Epithelial cell of esophagus (primary cell): ENCODE data around the gene PAQR9.

Experiments
- DNase-seq: peaks from one replicate; pipeline ENCODE4 v3.0.0; 2010; ENCODE audit warnings: low read depth
- H3K4me3 ChIP-seq: 2 replicates; pipeline ENCODE4 v1.5.1; 2011; ENCODE audit warnings: mild to moderate bottlenecking, low read length, control low read depth
- TF ChIP-seq, protein P1 (sequence below): IDR thresholded peaks from 2 replicates; pipeline ENCODE4 v1.5.1; 2011; ENCODE audit warnings: low read depth, mild to moderate bottlenecking, low read length, control low read depth, inconsistent platforms; ENCODE audit not compliant: insufficient read depth; ENCODE audit errors: missing control alignments

The PAQR9 gene

DNA sequence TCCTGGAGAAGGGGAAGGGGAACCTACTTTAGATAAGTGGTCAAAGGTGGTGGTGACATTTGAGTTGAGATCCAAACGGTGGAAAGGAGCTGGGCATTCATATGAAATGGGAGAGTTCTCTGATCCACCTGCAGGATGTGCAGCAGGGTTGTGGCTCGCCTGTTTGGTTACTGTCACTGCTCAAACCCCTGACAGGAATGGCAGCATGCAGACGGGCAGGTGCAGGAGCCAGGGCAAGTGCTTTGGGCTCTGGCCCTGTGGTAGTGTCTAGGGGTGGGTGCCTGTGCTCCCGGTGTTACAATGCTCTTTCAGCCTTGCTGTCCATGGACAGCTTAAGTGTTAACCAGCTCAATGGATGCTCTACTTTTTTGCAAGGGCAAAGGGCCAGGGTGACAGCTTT is 18.5 kb downstream of the PAQR9 start:
- TF ChIP-seq, protein P1, sequence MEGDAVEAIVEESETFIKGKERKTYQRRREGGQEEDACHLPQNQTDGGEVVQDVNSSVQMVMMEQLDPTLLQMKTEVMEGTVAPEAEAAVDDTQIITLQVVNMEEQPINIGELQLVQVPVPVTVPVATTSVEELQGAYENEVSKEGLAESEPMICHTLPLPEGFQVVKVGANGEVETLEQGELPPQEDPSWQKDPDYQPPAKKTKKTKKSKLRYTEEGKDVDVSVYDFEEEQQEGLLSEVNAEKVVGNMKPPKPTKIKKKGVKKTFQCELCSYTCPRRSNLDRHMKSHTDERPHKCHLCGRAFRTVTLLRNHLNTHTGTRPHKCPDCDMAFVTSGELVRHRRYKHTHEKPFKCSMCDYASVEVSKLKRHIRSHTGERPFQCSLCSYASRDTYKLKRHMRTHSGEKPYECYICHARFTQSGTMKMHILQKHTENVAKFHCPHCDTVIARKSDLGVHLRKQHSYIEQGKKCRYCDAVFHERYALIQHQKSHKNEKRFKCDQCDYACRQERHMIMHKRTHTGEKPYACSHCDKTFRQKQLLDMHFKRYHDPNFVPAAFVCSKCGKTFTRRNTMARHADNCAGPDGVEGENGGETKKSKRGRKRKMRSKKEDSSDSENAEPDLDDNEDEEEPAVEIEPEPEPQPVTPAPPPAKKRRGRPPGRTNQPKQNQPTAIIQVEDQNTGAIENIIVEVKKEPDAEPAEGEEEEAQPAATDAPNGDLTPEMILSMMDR: no peak
- no peak overlapping the region for H3K4me3 ChIP-seq

GRCh38 chr3:142944342-142944741 is 19.1 kb downstream of the PAQR9 start:
- H3K4me3 ChIP-seq: no peak overlapping the region
- TF ChIP-seq, protein P1: no peak
- DNase-seq: no peak

More for the DNA sequence above, 18.5 kb downstream of the PAQR9 start:
- no peak for DNase-seq

- TF ChIP-seq, protein P1: no peak
- H3K4me3 ChIP-seq: no peak overlapping the region
- DNase-seq: peak; percentile 73
Observed at GRCh38 chr3:142943870-142944269, 19.6 kb downstream of the PAQR9 start.

DNA sequence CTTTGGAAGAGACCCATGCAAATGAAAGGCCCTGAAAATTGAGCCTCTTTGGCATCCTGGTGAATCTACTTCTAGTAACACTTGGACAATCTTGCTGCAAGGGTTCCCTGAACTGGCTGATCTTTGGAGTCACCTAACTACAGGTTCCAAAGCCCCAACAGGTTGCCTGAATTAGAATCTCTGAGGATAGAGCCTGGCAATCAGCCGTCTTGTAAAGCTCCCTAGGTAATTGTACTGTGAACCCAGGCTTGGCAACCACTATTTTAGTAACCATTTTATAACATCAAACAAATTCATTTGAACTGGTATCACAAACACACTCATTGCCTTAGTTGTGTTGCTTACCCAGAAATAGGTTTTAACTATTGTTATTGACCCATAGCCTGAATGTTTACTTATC is 20.1 kb downstream of the PAQR9 start:
- H3K4me3 ChIP-seq: no peak overlapping the region
- no peak for DNase-seq
- TF ChIP-seq, protein P1: no peak

- TF ChIP-seq, protein P1: no peak
- H3K4me3 ChIP-seq: no peak overlapping the region
- no peak for DNase-seq
Observed at GRCh38 chr3:142941373-142942123, 21.9 kb downstream of the PAQR9 start.

DNA sequence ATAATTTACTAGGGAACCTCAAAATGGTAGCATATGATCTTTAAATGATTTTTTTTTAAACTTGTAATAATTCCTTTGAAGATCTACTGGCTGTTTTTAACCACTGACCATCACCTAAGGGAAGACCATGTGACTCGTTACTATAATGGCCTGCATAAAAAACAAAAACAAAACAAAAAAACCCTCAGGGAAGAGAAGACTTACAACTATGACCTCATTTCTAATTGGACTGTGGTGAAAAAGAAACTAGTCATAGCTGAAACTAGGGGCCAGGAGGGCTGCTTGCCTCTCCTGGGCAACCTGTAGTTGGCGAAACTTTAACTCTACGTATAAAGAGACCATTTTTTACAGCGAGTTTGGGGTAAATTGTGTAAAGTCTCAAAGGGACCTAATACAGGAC is 23.0 kb downstream of the PAQR9 start:
- peak; percentile 39 for DNase-seq
- TF ChIP-seq, protein P1: no peak
- no peak overlapping the region for H3K4me3 ChIP-seq

- H3K4me3 ChIP-seq: no peak overlapping the region
- DNase-seq: no peak
- TF ChIP-seq, protein P1: no peak
Observed at GRCh38 chr3:142940000-142940399, 23.5 kb downstream of the PAQR9 start.
